ENCODE data around the gene OR1A2. TPM values are rescaled to one million over a fixed set of nuclear protein-coding genes. Genes with fewer than 3 reads are reported as not detected.
"Not testable (repeated sequence)": the region's sequence is repeated elsewhere in the genome, so short reads cannot be mapped to it uniquely, and the experiment has no call there.

OR1A2 gene
- total RNA-seq, 1 experiment from 2014 or later: not detected

GRCh38 chr17:3213001-3213400 is 15.7 kb downstream of the OR1A2 start:
- intact Hi-C loops (cut with micrococcal nuclease; ENCODE audit: unreplicated experiment): no loop called here
- ChIA-PET CTCF (no interaction called here), POLR2A (ENCODE audit: unreplicated experiment) (no interaction called here)
- no peaks in the 10 kb centered on the region for H3K79me2 ChIP-seq (ENCODE audit: low read depth)
- no peak for TF ChIP-seq EZH2 (IDR thresholded peaks at IDR 0.05; ENCODE audit: low read depth)
- TF ChIP-seq CTCF (conservative IDR thresholded peaks at IDR 0.05): no peak
- no peaks in the 10 kb centered on the region for H3K36me3 ChIP-seq (ENCODE audit: low read depth)
- BruUV-seq (replicated peaks): no TSS peak
- no peaks in the 10 kb centered on the region for H3F3A ChIP-seq (ENCODE audit: insufficient read depth, low read depth)
- H4K20me1 ChIP-seq (ENCODE audit: insufficient read depth): no peaks in the 10 kb centered on the region
- no peaks in the 10 kb centered on the region for H3K4me1 ChIP-seq (replicated peaks; ENCODE audit: insufficient read depth)
- no peak for DNase-seq
- peaks cover 74% of the 10 kb centered on the region for H3K27me3 ChIP-seq (ENCODE audit: insufficient read depth, low read depth)
- no peak overlapping the region for H2AFZ ChIP-seq
- H3K27ac ChIP-seq: no peak overlapping the region
- H3K9me3 ChIP-seq (ENCODE audit: insufficient read depth, low read depth): 0 out of 2 replicates have a peak, but pooled peaks cover 5% of the 10 kb centered on the region
- no peak overlapping the region for H3K4me3 ChIP-seq
- H3K4me2 ChIP-seq: no peak overlapping the region
- H3K9me2 ChIP-seq (ENCODE audit: insufficient read depth): no peaks in the 10 kb centered on the region

- TF ChIP-seq CTCF (conservative IDR thresholded peaks at IDR 0.05) (no peak), EZH2 (IDR thresholded peaks at IDR 0.05; ENCODE audit: low read depth) (no peak)
- H2AFZ ChIP-seq: no peak overlapping the region
- no peaks in the 10 kb centered on the region for H3K36me3 ChIP-seq (ENCODE audit: low read depth)
- no peak overlapping the region for H3K27ac ChIP-seq
- H3K4me3 ChIP-seq: no peak overlapping the region
- H3F3A ChIP-seq (ENCODE audit: insufficient read depth, low read depth): no peaks in the 10 kb centered on the region
- DNase-seq: no peak
- no peaks in the 10 kb centered on the region for H4K20me1 ChIP-seq (ENCODE audit: insufficient read depth)
- H3K4me2 ChIP-seq: no peak overlapping the region
- 0 out of 2 replicates have a peak, but pooled peaks cover 5% of the 10 kb centered on the region for H3K9me3 ChIP-seq (ENCODE audit: insufficient read depth, low read depth)
- H3K4me1 ChIP-seq (replicated peaks; ENCODE audit: insufficient read depth): no peaks in the 10 kb centered on the region
- H3K9me2 ChIP-seq (ENCODE audit: insufficient read depth): no peaks in the 10 kb centered on the region
- H3K79me2 ChIP-seq (ENCODE audit: low read depth): no peaks in the 10 kb centered on the region
- POLR2A ChIA-PET (ENCODE audit: unreplicated experiment): no interaction called here
- BruUV-seq (replicated peaks): no TSS peak
- CTCF ChIA-PET: interaction anchor here (0.7 kb wide), 1 partner anchor 249 kb away, joined by 8 read pairs; no protein-coding TSS in a partner anchor
- intact Hi-C loops (cut with micrococcal nuclease; ENCODE audit: unreplicated experiment): no loop called here
- H3K27me3 ChIP-seq (ENCODE audit: insufficient read depth, low read depth): peaks cover 69% of the 10 kb centered on the region
Measured at GRCh38 chr17:3213587-3213986, 16.3 kb downstream of the OR1A2 start.

- H3K4me1 ChIP-seq (replicated peaks; ENCODE audit: insufficient read depth); H3F3A ChIP-seq (ENCODE audit: insufficient read depth, low read depth); CTCF ChIA-PET; H3K4me3 ChIP-seq; H3K36me3 ChIP-seq (ENCODE audit: low read depth); H4K20me1 ChIP-seq (ENCODE audit: insufficient read depth); H3K4me2 ChIP-seq; H3K9me3 ChIP-seq (ENCODE audit: insufficient read depth, low read depth); intact Hi-C loops (cut with micrococcal nuclease; ENCODE audit: unreplicated experiment); H3K9me2 ChIP-seq (ENCODE audit: insufficient read depth); POLR2A ChIA-PET (ENCODE audit: unreplicated experiment); DNase-seq; H2AFZ ChIP-seq; BruUV-seq (replicated peaks); H3K79me2 ChIP-seq (ENCODE audit: low read depth); H3K27ac ChIP-seq: not testable (repeated sequence)
- peaks cover 20% of the 10 kb centered on the region for H3K27me3 ChIP-seq (ENCODE audit: insufficient read depth, low read depth)
Measured at GRCh38 chr17:3219978-3220377, 22.7 kb downstream of the OR1A2 start.

GRCh38 chr17:3221850-3222249 is 24.5 kb downstream of the OR1A2 start:
- H3K27ac ChIP-seq: no peak overlapping the region
- H3K27me3 ChIP-seq (ENCODE audit: insufficient read depth, low read depth): peaks cover 8% of the 10 kb centered on the region; the same call in 1 of the 2 replicates
- no peak overlapping the region for H3K4me3 ChIP-seq
- H3K36me3 ChIP-seq (ENCODE audit: low read depth): no peaks in the 10 kb centered on the region
- H3K9me2 ChIP-seq (ENCODE audit: insufficient read depth): no peaks in the 10 kb centered on the region
- no peak for TF ChIP-seq CTCF (conservative IDR thresholded peaks at IDR 0.05)
- CTCF ChIA-PET: no interaction called here
- intact Hi-C loops (cut with micrococcal nuclease; ENCODE audit: unreplicated experiment): no loop called here
- no peaks in the 10 kb centered on the region for H3F3A ChIP-seq (ENCODE audit: insufficient read depth, low read depth)
- H2AFZ ChIP-seq: no peak overlapping the region
- no peak overlapping the region for H3K4me2 ChIP-seq
- no peaks in the 10 kb centered on the region for H3K79me2 ChIP-seq (ENCODE audit: low read depth)
- H4K20me1 ChIP-seq (ENCODE audit: insufficient read depth): no peaks in the 10 kb centered on the region
- BruUV-seq (replicated peaks): no TSS peak
- no peaks in the 10 kb centered on the region for H3K4me1 ChIP-seq (replicated peaks; ENCODE audit: insufficient read depth)
- POLR2A ChIA-PET (ENCODE audit: unreplicated experiment): no interaction called here
- no peak for DNase-seq
- H3K9me3 ChIP-seq (ENCODE audit: insufficient read depth, low read depth): 0 out of 2 replicates have a peak, but pooled peaks cover 5% of the 10 kb centered on the region

Measured in PC-9 (cell line).